ENCODE data around the gene ST7.
"Not testable (repeated sequence)": the region's sequence is repeated elsewhere in the genome, so short reads cannot be mapped to it uniquely, and the experiment has no call there.

The ST7 gene

DNA sequence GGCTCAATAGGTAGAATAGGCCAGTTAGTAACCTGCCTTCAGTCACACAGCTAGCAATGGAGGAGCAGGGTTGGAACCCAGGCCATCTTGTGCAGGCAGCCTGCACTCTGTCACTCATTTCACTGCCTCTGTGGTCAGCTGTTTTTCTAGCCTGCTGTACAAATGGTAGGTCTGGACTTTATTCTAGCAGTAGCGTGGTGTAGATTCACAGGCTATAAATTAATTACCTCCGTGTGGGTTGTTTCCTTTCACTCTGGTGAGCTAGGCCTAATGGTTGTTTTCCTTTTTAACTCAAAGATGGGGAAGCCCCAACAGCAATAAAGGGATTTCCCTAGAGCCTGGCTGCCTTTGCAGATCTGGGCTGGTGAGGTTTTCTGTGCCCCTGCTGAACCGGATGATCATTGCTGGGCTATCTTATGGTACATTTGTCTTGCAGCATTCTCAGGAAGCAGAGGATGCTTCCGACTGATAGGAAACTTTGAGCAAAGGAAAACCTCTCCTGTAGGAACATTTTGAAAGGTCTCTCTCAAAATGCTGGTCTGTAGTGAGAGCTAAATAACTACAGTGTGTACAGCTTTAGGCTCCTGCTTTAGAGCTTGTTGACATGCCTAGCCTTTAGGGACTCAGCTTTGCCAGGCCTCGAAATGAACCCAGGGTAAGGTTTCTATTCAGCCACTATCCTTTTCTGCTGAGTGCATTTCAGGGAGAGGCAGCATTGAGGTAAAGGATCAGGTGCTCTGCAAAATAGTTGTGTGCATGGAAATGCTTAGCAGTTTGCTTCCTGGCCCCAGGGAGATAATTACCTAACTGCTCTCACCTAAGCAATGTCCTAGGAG lies 157.4 kb downstream of the ST7 start:
- DNase-seq = peak; percentile 20

GRCh38 chr7:117111535-117111934 lies 158.2 kb downstream of the ST7 start:
- no peak for DNase-seq

DNA sequence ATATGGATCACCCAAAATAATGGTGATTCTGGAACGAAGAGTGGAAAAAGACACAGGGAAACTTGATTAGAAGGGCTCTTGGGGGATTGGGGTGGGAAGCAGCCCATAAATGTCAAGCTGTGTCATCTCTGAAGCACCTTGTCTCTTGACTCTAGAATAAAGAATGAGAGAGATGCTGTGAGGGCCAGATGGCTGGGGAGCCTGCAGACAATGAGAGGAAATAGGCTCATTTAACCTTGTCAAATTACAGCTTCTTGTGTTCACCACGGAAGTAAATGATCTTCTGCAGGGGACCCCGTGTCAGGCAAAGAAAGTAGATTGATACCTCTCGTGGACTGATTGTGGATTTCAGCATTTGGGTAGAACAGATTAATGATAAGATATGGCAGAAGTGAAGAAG lies 159.3 kb downstream of the ST7 start:
- DNase-seq = peak; percentile 19

DNA sequence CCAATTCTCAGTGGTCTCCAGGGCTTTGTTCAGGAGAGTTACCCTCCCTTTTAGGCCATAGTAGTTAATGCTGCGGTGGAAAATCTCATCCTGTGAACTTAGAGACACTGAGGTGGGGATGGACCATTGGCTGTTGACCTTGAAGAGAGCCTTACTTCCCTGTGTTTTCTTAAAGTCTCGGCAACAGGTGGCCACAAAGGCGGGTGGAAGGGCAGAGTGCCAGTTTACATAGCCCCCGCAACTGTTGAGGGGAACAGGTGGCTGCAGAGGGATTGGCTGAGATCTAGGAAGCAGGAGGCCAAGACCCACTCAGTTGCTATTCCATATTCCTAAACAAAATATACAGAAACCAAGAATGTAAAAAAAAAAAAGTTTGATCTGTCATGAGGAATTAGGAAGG lies 160.6 kb downstream of the ST7 start:
- DNase-seq = peak; percentile 64

GRCh38 chr7:117114272-117114671 lies 161.0 kb downstream of the ST7 start:
- no peak for DNase-seq

GRCh38 chr7:117116211-117116610 lies 162.9 kb downstream of the ST7 start:
- DNase-seq = peak; percentile 82

DNA sequence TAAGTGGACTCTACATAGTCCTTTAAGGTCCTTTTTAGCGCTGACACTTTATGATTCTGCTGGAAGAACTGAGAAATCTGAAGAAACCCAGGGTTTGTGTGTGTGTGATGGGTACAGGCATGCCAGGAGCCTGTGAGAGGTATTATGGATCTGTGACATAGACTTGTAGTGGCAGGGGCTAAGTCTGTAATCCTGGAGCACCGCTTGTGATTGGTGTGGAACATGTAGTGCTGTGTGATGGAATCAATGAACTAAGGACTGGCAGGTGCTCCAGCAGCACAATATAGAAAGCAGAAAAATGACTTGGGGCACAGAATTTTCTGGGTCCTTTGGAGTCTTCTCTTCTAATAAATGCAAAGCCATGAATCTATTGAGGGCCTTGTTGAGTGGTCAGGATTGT lies 163.9 kb downstream of the ST7 start:
- DNase-seq = peak; percentile 19

DNA sequence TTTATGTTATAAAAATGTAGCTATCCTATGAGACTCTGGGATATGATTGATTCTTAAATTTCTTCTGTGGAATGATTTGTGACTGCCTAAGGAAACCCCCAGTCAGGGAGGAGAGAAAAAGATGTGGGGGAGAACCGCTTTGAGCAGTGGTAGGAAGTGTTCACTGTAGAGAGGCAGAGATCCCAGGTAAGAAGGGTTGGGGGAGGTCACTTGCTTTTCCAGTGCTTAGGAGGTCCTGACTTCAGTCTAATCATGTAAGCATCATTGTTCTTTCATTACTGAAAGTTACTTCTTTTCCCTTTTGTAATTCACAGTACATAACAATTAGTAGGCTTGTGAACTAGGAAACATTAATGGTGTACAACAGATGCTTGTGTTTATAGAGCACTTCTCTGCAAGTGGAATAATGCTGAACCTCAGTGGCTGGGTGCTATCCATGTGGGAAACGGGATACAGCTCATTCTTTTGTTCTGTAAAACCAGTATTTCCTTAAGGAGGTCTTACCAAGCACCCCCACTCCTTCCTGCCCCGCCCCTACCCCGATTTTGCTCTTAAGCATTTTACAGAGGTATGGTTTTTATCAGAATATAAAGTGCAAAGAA lies 165.4 kb downstream of the ST7 start:
- DNase-seq = peak; percentile 82

GRCh38 chr7:117119192-117119924 lies 166.1 kb downstream of the ST7 start:
- DNase-seq = peak; percentile 82

GRCh38 chr7:117120321-117120720 lies 167.0 kb downstream of the ST7 start:
- not testable (repeated sequence) for DNase-seq

DNA sequence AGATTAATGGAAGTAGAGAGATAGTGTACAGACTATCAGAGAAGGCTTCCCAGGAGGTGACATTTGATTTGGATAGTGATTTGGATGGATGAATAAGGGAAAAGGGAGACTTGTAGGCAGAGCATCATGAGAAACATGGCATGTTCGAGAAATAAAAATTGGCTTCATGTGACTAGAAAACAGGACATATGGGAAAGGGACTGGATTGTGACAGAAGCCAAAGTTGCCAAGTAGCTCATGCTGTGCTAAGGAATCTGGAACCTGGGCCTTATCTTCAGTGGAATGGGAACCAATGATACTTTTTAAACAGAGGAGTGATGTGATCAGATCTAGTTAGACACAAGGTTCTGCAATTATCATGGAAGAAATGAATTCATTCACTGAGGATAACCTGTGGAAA lies 168.7 kb downstream of the ST7 start:
- not testable (repeated sequence) for DNase-seq

- no peak for DNase-seq
Observed at GRCh38 chr7:117122536-117122935, 169.2 kb downstream of the ST7 start.

DNA sequence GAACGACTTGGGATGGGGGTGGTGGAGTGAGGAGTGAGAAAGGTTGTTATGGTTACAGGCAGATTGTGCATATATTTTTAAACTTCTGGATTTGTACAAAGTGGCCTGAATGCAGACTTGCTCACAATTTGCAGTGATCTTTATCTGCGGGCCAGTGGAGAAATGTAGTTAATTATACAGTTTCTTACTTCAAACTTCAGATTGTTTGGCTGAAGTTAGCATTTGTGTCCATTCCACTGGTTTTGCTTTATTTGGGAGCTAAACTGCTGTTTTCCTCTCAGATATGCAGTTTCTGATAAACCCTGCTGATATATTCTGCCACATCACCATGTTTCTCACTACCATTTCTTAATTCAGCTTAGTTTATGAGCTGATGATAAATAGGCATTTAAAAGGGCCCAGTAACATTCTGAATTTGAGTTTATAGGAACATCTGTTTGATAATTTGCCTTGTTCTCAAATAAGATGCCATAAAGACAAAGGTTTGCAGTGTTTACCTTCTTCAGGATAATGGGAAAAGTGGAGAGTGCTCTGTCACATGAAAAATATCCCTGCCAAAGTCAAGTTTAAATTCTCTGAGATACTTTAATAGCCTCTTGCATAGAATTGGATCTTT lies 170.1 kb downstream of the ST7 start:
- DNase-seq = no peak

- DNase-seq = no peak
Observed at GRCh38 chr7:117124591-117125220, 171.4 kb downstream of the ST7 start.

- DNase-seq = no peak
Observed at GRCh38 chr7:117126676-117127075, 173.4 kb downstream of the ST7 start.

DNA sequence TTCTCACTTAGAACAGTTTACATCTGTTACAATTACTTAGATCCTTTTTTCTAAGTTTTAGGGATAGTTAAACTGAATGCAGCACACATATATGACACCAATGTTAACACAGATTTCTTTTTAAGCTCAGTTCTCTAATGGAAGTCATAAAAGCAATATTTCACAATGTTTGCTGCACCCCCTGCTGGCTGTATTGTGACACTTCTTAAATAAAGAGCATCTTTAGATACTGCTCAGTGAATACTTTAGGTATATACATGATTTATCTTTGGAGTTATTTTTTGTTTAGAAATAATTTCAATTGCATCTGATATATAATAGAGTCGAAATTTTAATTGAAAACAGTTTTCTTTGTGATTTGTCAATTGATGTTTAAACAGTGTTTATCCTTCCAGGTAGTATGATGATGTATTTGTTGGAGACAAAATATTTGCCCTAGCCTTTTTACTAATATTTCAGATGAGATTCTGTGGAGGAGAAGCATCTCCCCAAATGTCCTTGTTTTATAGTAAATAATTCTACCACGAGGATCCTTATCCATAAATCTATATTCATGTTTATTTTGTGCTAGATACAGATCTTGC lies 174.4 kb downstream of the ST7 start:
- peak; percentile 75 for DNase-seq

DNA sequence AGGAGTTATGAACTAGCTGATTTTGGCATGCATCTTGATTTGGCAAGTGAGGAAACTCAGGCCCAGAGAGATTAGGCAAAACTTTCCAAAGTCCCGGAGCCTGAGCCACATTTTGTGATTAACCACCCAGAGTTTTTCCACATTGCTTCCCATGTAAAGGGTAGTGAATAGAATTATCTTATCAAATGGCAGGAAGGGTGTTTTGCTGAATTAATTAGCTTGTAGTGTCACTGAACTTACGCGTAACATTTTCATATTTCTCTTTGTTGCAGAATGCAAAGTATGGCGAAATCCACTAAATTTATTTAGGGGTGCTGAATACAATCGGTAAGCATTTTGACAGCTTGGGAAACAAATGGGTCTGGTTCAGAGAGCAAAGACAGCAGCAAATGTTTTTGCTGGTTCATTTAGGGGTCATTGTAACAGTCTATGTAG lies 176.2 kb downstream of the ST7 start:
- DNase-seq = no peak

DNA sequence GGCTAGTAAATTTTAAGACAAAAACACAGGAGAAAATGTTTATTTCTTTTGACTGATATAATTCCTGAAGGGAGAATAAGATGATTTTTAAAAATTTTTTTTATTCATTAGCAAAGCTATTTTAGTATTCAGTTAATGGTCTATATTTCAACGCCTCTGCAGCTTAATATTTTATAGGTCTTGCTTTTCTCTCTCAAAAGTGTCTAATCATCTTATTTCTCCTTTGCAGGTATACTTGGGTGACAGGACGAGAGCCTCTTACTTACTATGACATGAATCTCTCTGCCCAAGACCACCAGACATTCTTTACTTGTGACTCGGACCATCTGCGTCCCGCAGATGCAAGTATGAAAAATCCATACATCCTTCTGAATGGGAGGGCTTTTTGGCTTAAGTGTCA lies 177.0 kb downstream of the ST7 start:
- no peak for DNase-seq

DNA sequence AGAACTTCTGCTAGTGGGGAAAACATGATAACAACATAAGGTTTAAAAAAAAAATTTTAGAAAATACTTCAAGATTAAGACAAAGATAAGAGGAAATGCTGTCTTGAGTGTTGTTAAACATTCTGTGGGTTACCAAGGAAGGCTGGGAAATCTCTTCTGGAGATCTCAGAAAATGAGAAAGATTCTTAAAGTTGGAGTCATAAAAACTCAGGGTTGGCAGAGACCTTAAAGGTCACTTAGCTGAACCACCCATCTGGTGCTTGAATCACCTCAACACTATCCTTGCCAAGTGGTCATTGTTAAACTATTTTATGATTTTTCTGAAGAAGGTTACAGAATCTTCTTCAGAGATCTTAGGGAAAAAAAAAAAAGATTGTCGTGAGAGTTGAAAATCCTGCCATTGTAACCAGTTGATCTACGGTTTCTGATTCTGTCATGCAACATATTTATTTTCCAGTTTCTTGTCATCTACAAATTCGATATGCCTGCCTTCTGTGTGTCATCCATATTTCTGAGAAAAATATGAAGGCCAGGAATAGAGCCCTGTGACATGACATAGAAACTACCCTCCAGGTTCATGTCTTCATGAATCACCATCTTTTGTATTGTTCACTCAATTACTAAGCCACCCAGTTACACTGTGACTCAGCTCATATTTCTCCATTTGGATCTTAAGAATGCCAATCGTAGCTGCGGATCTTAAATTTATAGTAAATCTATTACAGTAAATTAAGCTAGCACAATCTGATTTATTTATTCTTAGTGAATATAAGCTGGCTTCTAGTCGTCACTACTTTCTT lies 179.2 kb downstream of the ST7 start:
- no peak for DNase-seq

- DNase-seq = no peak
Observed at GRCh38 chr7:117133125-117133524, 179.8 kb downstream of the ST7 start.

- DNase-seq = no peak
Observed at GRCh38 chr7:117134411-117134810, 181.1 kb downstream of the ST7 start.
